Measurements from ENCODE around the gene TM2D3.

Gene TM2D3

GRCh38 chr15:101652098-101652785 is at the start of gene TM2D3:
TM2D3 (minus strand) TSS chr15:101652381; CDS start chr15:101652361, 20 bp downstream.
- peak; percentile 93 to 96 for DNase-seq

- DNase-seq, result no peak
Measured at GRCh38 chr15:101698314-101698713, 46.1 kb upstream of the TM2D3 start.

GRCh38 chr15:101697488-101697887 is 45.3 kb upstream of the TM2D3 start:
- DNase-seq, result no peak

- DNase-seq, result no peak
Measured at GRCh38 chr15:101696829-101697228, 44.6 kb upstream of the TM2D3 start.

GRCh38 chr15:101694261-101694660 is 42.1 kb upstream of the TM2D3 start:
- DNase-seq, result no peak

- DNase-seq, result no peak
Measured at GRCh38 chr15:101692801-101693598, 40.8 kb upstream of the TM2D3 start.

- DNase-seq, result no peak
Measured at GRCh38 chr15:101689901-101690300, 37.7 kb upstream of the TM2D3 start.

- no peak for DNase-seq
Measured at GRCh38 chr15:101686718-101687117, 34.5 kb upstream of the TM2D3 start.

GRCh38 chr15:101684877-101685276 is 32.7 kb upstream of the TM2D3 start:
- DNase-seq, result no peak

GRCh38 chr15:101684384-101684783 is 32.2 kb upstream of the TM2D3 start:
- DNase-seq, result no peak

- no peak for DNase-seq
Measured at GRCh38 chr15:101679806-101680205, 27.6 kb upstream of the TM2D3 start.

- no peak for DNase-seq
Measured at GRCh38 chr15:101676921-101677329, 24.7 kb upstream of the TM2D3 start.

- no peak for DNase-seq
Measured at GRCh38 chr15:101675796-101676582, 23.8 kb upstream of the TM2D3 start.

- DNase-seq, result no peak
Measured at GRCh38 chr15:101675015-101675414, 22.8 kb upstream of the TM2D3 start.

- DNase-seq, result no peak
Measured at GRCh38 chr15:101672298-101672697, 20.1 kb upstream of the TM2D3 start.

- DNase-seq, result no peak
Measured at GRCh38 chr15:101669744-101670143, 17.6 kb upstream of the TM2D3 start.

GRCh38 chr15:101667881-101668280 is 15.7 kb upstream of the TM2D3 start:
- no peak for DNase-seq

GRCh38 chr15:101664303-101664913 is 12.2 kb upstream of the TM2D3 start:
- no peak for DNase-seq

GRCh38 chr15:101662203-101662602 is 10.0 kb upstream of the TM2D3 start:
- no peak for DNase-seq

GRCh38 chr15:101660005-101660404 is 7.8 kb upstream of the TM2D3 start:
- DNase-seq, result no peak

- peak; percentile 17 to 24 for DNase-seq
Measured at GRCh38 chr15:101657968-101658784, 6.0 kb upstream of the TM2D3 start.

GRCh38 chr15:101657171-101657570 is 5.0 kb upstream of the TM2D3 start:
- no peak for DNase-seq
